Mucosa of rectum (tissue), 2 donors: ENCODE results near the gene CACNB4.

Source experiments
- H3K27ac ChIP-seq, 2 donors: one replicate each; pipeline ENCODE4 v1.7.0; 2013; ENCODE audit warnings: inconsistent platforms in 2 of 2, low read depth in 2 of 2, low read length in 2 of 2
- H3K27me3 ChIP-seq, 2 donors: one replicate each; pipeline ENCODE4 v1.7.0; 2013; ENCODE audit warnings: low read length in 2 of 2; ENCODE audit not compliant: control insufficient read depth in 2 of 2, insufficient read depth in 2 of 2
- H3K36me3 ChIP-seq, 2 donors: one replicate each; pipeline ENCODE4 v1.7.0; 2013; ENCODE audit warnings: low read length in 2 of 2; ENCODE audit not compliant: control insufficient read depth in 2 of 2, insufficient read depth in 2 of 2
- H3K4me1 ChIP-seq, 2 donors: one replicate each; pipeline ENCODE4 v1.7.0; 2013; ENCODE audit warnings: low read length in 2 of 2, mild to moderate bottlenecking in 1 of 2; ENCODE audit not compliant: control insufficient read depth in 2 of 2, insufficient read depth in 2 of 2
- H3K4me3 ChIP-seq, 2 donors: one replicate each; pipeline ENCODE4 v1.7.0; 2013; ENCODE audit warnings: low read length in 2 of 2
- H3K9ac ChIP-seq, 2 donors: one replicate each; pipeline ENCODE4 v1.7.0; 2013; ENCODE audit warnings: low read length in 2 of 2, low read depth in 1 of 2, mild to moderate bottlenecking in 1 of 2
- H3K9me3 ChIP-seq, 2 donors: one replicate each; pipeline ENCODE4 v1.7.0; 2013; ENCODE audit warnings: low read length in 2 of 2; ENCODE audit not compliant: control insufficient read depth in 2 of 2
- donor health status: healthy.
- donor health status: Normal muscosa, but diverticular disease.

CACNB4 gene

DNA sequence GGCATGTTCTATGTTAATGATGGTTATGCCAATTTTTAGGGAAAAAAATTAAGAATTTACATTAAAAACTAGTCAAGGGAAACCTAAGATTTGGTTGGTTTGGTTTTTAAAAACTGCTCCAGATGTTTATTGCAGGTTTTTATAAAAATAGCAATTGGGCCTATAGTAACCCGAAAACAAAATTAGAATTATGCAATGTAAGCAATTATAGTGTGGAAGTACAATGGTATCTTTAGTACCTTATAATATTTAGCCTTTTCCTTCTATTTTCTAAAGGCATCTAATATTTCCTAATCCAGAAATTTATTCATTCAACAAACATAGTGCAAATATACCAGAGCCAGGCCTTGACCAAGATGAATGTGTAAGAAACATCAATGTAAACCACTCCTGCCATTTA is 27.3 kb downstream of the CACNB4 start:
- Histone ChIP-seq H3K36me3 (no peaks in the 10 kb centered on the region), H3K9me3 (no peaks in the 10 kb centered on the region), H3K4me1 (no peaks in the 10 kb centered on the region), H3K27me3 (no peaks in the 10 kb centered on the region), H3K27ac (no peak overlapping the region), H3K9ac (no peak overlapping the region), H3K4me3 (no peak overlapping the region)

- Histone ChIP-seq H3K27ac (no peak overlapping the region), H3K9ac (no peak overlapping the region), H3K4me3 (no peak overlapping the region), H3K9me3 (no peaks in the 10 kb centered on the region), H3K27me3 (no peaks in the 10 kb centered on the region), H3K36me3 (no peaks in the 10 kb centered on the region), H3K4me1 (no peaks in the 10 kb centered on the region)
These were observed 27.8 kb downstream of the CACNB4 start for GRCh38 chr2:152071092-152071491.

DNA sequence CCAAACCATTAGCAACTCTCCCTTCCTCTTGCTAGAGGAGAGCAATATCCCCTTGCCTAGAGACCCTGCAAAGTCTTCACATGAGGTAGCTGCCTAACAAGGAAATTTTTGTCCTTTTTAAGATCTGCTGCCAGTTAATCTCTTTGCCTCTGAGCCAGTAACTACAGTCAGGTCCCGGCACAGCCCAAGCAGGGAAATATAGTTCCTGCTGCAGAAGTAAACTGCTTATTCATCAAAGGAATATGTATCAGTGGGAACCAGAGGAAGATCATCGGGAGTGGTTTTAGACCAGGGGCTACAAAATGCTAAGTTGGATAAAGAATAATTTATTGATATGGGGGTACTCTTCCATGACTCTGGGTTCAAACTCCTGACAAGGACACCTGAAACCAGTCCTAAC is 30.6 kb downstream of the CACNB4 start:
- H3K9ac ChIP-seq = no peak overlapping the region
- H3K27me3 ChIP-seq = no peaks in the 10 kb centered on the region
- H3K27ac ChIP-seq = no peak overlapping the region

GRCh38 chr2:152067823-152068222 is 31.0 kb downstream of the CACNB4 start:
- H3K4me1 ChIP-seq = no peaks in the 10 kb centered on the region

More for the DNA sequence above, 30.6 kb downstream of the CACNB4 start:
- H3K4me3 ChIP-seq = no peak overlapping the region
- H3K36me3 ChIP-seq = no peaks in the 10 kb centered on the region
- no peaks in the 10 kb centered on the region for H3K9me3 ChIP-seq
- H3K4me1 ChIP-seq = no peaks in the 10 kb centered on the region

GRCh38 chr2:152065945-152066344 is 32.9 kb downstream of the CACNB4 start:
- Histone ChIP-seq H3K27me3 (no peaks in the 10 kb centered on the region), H3K9ac (no peak overlapping the region), H3K4me1 (no peaks in the 10 kb centered on the region), H3K9me3 (no peaks in the 10 kb centered on the region), H3K36me3 (no peaks in the 10 kb centered on the region), H3K4me3 (no peak overlapping the region), H3K27ac (no peak overlapping the region)

More at GRCh38 chr2:152067823-152068222, 31.0 kb downstream of the CACNB4 start:
- Histone ChIP-seq H3K9me3 (no peaks in the 10 kb centered on the region), H3K36me3 (no peaks in the 10 kb centered on the region), H3K27ac (no peak overlapping the region), H3K9ac (no peak overlapping the region), H3K4me3 (no peak overlapping the region), H3K27me3 (no peaks in the 10 kb centered on the region)

DNA sequence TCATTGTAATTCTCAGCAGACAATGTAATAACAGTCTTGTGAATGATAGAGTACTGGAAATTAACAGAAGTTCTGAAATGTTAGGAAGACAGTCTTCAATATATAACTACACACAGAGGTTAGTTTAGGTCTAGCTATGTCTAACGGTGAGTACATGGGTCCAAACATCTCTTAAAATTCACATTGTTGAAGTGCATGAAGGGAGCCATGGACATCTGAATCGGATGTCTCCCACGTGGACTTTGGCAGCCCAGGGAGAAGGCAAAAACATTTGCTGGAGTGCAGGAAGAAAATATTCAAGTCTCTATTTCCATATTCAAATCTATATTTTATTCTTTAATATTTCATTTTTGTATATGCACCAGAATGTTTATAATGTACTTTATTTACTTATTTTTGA is 34.8 kb downstream of the CACNB4 start:
- Histone ChIP-seq H3K36me3 (no peaks in the 10 kb centered on the region), H3K9me3 (no peaks in the 10 kb centered on the region), H3K4me1 (no peaks in the 10 kb centered on the region), H3K27me3 (no peaks in the 10 kb centered on the region), H3K4me3 (no peak overlapping the region), H3K9ac (no peak overlapping the region), H3K27ac (no peak overlapping the region)

DNA sequence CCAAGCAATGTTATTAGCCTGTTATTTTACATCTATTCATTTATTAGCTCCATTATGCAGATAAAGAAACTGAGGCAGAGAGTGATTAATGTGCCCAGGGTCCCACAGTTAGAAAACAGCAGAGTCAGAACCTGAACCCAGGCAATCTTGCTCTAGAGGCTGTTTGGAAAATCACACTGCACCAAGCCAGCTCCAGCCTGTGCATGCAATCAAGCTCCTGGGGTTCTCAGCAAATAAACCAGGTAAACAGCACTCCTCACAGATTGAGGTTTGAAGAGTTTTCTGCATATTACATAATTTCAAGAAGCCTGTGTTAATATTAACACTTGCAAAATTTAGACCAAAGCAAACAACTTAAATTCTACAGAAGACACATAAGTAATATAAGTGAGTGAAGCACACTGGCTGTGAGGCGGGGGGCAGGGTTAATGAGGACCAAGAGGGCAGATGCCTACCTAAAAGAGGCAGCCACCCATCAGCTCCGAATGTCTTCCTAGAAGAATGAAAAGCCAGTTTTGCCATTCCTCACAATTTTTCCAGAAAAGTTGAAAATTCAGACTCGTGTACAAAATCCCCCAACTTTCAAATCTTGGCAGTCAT is 35.4 kb downstream of the CACNB4 start:
- Histone ChIP-seq H3K27me3 (no peaks in the 10 kb centered on the region), H3K36me3 (no peaks in the 10 kb centered on the region), H3K9ac (no peak overlapping the region), H3K27ac (no peak overlapping the region), H3K4me1 (no peaks in the 10 kb centered on the region), H3K9me3 (no peaks in the 10 kb centered on the region), H3K4me3 (no peak overlapping the region)

DNA sequence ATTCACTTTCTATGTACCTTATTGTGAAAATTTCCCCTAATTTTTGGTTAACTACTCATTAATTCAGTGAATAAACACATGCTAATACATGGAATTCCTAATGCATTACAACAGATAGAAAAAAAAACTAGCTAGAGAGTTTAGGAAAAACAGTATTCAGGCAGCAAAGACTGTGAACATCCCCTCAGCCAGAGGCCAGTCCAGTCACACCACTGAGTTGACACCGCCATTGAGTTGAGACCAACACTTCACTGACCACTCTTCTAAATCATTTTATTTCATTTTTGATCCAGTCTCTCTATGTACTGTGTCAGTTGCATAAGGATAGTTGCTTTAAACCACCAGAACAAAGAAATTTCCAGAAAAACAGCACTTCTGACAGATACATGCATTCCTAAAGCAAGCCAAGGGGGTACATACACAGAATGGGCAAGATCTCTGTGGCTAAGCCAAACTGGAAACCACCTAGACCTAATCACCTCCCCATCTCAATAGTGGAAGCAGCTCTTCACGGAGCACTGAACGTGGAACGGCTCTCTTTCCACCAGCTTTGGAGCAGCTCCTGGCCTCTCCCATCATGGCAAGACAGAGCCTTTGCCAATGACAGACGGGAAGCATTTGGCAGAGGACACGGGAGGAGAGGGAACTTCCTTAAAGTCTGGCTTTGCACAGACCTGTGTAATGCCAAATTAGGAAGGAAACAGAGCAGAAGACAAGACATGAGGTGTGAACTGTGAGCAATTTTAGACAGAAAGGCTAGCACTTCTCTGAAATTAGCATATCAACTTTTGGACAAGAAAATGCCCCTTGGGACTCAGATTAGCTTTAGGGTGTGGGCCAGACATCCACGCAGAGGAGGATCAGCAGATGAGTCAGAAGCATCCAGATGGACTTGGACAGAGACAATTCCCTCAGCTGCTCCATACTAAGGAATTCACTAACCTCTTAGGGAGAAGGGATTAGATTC is 36.4 kb downstream of the CACNB4 start:
- H3K9me3 ChIP-seq = no peaks in the 10 kb centered on the region
- no peaks in the 10 kb centered on the region for H3K4me1 ChIP-seq
- no peak overlapping the region for H3K4me3 ChIP-seq
- no peaks in the 10 kb centered on the region for H3K36me3 ChIP-seq
- no peak overlapping the region for H3K27ac ChIP-seq
- H3K9ac ChIP-seq = no peak overlapping the region
- H3K27me3 ChIP-seq = no peaks in the 10 kb centered on the region

DNA sequence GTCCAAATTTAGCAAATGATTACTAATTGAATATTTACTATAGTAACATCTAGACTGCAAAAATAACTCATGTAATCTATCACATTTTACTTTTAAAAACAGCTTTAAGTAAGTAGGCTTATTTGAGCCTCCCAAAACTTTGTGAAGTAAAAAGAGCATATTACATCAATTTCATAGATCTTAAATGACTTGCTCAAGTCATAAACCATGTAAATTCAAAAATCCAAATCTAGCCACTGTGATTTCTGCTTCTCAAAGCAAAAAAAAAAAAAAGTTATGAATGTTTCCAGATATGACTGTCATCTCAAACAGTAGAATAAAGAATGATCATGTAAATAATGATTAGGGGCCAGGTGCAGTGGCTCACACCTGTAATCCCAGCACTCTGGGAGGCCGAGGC is 37.5 kb downstream of the CACNB4 start:
- H3K27me3 ChIP-seq = no peaks in the 10 kb centered on the region
- no peaks in the 10 kb centered on the region for H3K4me1 ChIP-seq
- no peak overlapping the region for H3K4me3 ChIP-seq
- H3K27ac ChIP-seq = no peak overlapping the region
- H3K9me3 ChIP-seq = no peaks in the 10 kb centered on the region
- no peaks in the 10 kb centered on the region for H3K36me3 ChIP-seq
- H3K9ac ChIP-seq = no peak overlapping the region

GRCh38 chr2:152058655-152059054 is 40.2 kb downstream of the CACNB4 start:
- Histone ChIP-seq H3K36me3 (no peaks in the 10 kb centered on the region), H3K27me3 (no peaks in the 10 kb centered on the region), H3K4me3 (no peak overlapping the region), H3K9ac (no peak overlapping the region), H3K27ac (no peak overlapping the region), H3K4me1 (no peaks in the 10 kb centered on the region), H3K9me3 (no peaks in the 10 kb centered on the region)
